ENCODE measurements around the gene DENND5B.

GRCh38 chr12:31517994-31518393, 72.9 kb downstream of the DENND5B start:
- no peak for TF ChIP-seq CTCF (IDR thresholded peaks at IDR 0.05)
- TF ChIP-seq POLR2A (IDR thresholded peaks at IDR 0.05): no peak

Measured in right lobe of liver (tissue), 4 donors.